ENCODE measurements around the gene RASA2. TPM values are rescaled to one million over a fixed set of nuclear protein-coding genes. Genes with fewer than 3 reads are reported as not detected.

The RASA2 gene
- total and polyA plus RNA-seq, 2 experiments from 2014 or later: 6.2 to 12.6 TPM

DNA sequence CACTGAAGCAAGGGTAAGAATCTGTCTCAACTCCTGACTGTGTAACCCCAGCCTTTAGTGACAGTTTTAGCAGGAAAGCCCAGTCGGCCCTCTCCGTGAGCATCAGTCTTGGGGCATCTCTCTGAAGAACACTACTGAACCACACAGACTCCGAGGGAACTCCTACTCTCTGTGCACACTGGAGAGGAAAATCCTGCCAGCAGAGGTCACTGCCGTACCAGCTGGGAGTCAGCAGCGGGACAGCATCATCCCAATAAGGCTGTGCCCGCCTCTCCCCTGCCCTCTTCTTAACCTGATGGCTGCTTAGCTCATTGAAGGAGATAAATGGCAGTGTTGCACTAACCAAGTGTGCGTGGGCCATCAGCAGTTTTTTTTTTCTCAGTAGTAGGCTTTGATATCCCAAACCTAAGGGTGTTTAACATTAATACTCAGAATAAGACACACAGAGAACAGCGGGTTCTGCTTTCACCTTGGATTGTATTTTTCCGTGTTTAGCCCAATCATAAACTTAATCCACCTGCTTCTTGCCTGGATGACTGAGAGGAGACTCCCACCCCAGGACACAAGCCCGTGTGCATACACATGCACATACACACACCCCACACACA is 26.6 kb upstream of the RASA2 start:
- Histone ChIP-seq H2AFZ (no peak overlapping the region), H3K36me3 (replicated peaks; ENCODE audit: insufficient read depth, low read depth) (no peaks in the 10 kb centered on the region), H3K4me3 (no peak overlapping the region), H3K4me1 (ENCODE audit: insufficient read depth) (no peaks in the 10 kb centered on the region), H3K27me3 (no peaks in the 10 kb centered on the region), H4K20me1 (ENCODE audit: insufficient read depth, poor library complexity, severe bottlenecking) (no peaks in the 10 kb centered on the region), H3K9me3 (ENCODE audit: low read depth) (no peaks in the 10 kb centered on the region), H3K4me2 (no peak overlapping the region), H3K79me2 (no peaks in the 10 kb centered on the region), H3K9me2 (replicated peaks; ENCODE audit: insufficient read depth) (no peaks in the 10 kb centered on the region), H3K27ac (no peak overlapping the region)
- 27% methylated on average over 10 of the region's 10 CpGs for WGBS (ENCODE audit: low lambda C conversion rate, missing lambda C conversion rate)
- TF ChIP-seq CTCF (IDR thresholded peaks at IDR 0.05; ENCODE audit: poor library complexity) (peak; percentile 81), EZH2phosphoT487 (IDR thresholded peaks at IDR 0.05; ENCODE audit: low read depth, severe bottlenecking, unreplicated experiment) (no peak), EZH2 (IDR thresholded peaks at IDR 0.05; ENCODE audit: borderline replicate concordance) (no peak)
- peak; percentile 92 for DNase-seq (ENCODE audit: low spot score)

DNA sequence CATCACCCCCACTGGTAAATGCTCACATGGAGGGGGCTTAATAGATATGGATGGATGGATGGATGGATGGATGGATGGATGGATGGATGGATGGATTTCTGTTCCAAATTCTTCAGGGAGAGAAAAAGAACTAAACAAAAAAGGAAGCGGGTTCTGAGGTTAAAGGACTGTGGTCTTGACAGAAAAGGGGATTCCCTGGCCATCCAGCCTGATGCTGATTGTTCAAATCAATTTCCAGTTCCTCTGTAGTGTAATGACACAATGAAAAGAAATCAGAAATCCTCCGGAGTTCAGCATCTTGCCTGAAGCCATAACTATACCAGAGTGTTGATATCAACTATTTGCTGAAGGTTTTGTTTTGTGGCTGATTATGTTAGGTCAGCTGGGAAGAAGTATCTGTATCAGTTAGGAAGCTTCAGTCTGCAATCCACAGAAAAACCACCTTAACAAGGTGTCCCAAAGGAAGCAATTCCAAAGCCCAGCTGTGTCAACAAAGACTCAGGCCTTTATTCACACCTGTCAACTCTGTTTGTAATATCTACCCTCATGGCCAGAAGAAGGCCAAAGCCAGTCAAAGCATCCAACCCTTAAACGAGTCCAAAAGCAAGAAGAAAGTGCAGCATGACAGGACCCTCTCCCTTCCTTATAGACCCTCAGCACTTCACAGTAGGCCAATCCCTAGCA is 24.5 kb upstream of the RASA2 start:
- Histone ChIP-seq H3K27me3 (no peaks in the 10 kb centered on the region), H3K4me1 (ENCODE audit: insufficient read depth) (no peaks in the 10 kb centered on the region), H3K79me2 (no peaks in the 10 kb centered on the region), H3K4me3 (no peak overlapping the region), H3K4me2 (no peak overlapping the region), H4K20me1 (ENCODE audit: insufficient read depth, poor library complexity, severe bottlenecking) (no peaks in the 10 kb centered on the region), H3K27ac (no peak overlapping the region), H3K9me3 (ENCODE audit: low read depth) (no peaks in the 10 kb centered on the region), H2AFZ (no peak overlapping the region), H3K9me2 (replicated peaks; ENCODE audit: insufficient read depth) (no peaks in the 10 kb centered on the region), H3K36me3 (replicated peaks; ENCODE audit: insufficient read depth, low read depth) (no peaks in the 10 kb centered on the region)
- no peak for DNase-seq (ENCODE audit: low spot score)
- whole genome bisulfite sequencing (ENCODE audit: low lambda C conversion rate, missing lambda C conversion rate): 73% methylated on average over 3 of the region's 3 CpGs
- TF ChIP-seq CTCF (IDR thresholded peaks at IDR 0.05; ENCODE audit: poor library complexity) (no peak), EZH2phosphoT487 (IDR thresholded peaks at IDR 0.05; ENCODE audit: low read depth, severe bottlenecking, unreplicated experiment) (no peak), EZH2 (IDR thresholded peaks at IDR 0.05; ENCODE audit: borderline replicate concordance) (no peak)

DNA sequence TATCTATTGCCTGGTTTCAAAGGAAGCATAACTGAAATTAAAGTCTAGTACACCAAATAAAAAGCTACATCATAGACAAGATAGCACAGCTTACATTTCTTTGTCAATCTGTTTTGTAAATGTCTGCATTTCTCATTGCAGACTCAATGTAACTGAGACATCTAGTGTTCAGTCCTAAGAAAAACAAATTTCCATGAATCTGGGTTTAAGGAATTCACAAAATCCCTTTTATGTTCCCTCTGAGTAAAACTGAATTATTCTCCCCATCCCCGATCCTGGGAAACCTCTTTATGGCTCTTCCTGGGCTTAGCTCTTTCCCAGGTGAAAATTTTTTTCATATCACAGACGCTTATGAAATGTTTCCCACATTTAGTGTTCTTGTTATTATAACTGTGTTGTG is 21.6 kb upstream of the RASA2 start:
- Histone ChIP-seq H3K27me3 (no peaks in the 10 kb centered on the region), H3K4me2 (no peak overlapping the region)

More for the DNA sequence above, 21.6 kb upstream of the RASA2 start:
- no peak overlapping the region for H3K4me3 ChIP-seq
- no peak overlapping the region for H3K27ac ChIP-seq
- no peaks in the 10 kb centered on the region for H4K20me1 ChIP-seq (ENCODE audit: insufficient read depth, poor library complexity, severe bottlenecking)
- WGBS (ENCODE audit: low lambda C conversion rate, missing lambda C conversion rate): 60% methylated on average over 2 of the region's 2 CpGs
- H3K9me3 ChIP-seq (ENCODE audit: low read depth): no peaks in the 10 kb centered on the region
- H3K9me2 ChIP-seq (replicated peaks; ENCODE audit: insufficient read depth): no peaks in the 10 kb centered on the region
- DNase-seq (ENCODE audit: low spot score): no peak
- no peak overlapping the region for H2AFZ ChIP-seq
- H3K4me1 ChIP-seq (ENCODE audit: insufficient read depth): no peaks in the 10 kb centered on the region
- no peaks in the 10 kb centered on the region for H3K79me2 ChIP-seq
- H3K36me3 ChIP-seq (replicated peaks; ENCODE audit: insufficient read depth, low read depth): no peaks in the 10 kb centered on the region
- TF ChIP-seq EZH2 (IDR thresholded peaks at IDR 0.05; ENCODE audit: borderline replicate concordance) (no peak), CTCF (IDR thresholded peaks at IDR 0.05; ENCODE audit: poor library complexity) (peak; percentile 49)

Measured in hepatocyte (in vitro differentiated cells).